8988T (cell line): ENCODE data around the gene FKTN.
"Not testable (repeated sequence)": the region's sequence is repeated elsewhere in the genome, so short reads cannot be mapped to it uniquely, and the experiment has no call there.

Experiments used
- DNase-seq: peaks from one replicate; pipeline ENCODE4 v3.0.0; 2011

The FKTN gene

GRCh38 chr9:105557804-105558610 lies at the start of gene FKTN:
TSS of gene FKTN (plus strand) at chr9:105558131. CDS start at chr9:105575033, 16,902 bp downstream.
- peak; percentile 50 for DNase-seq

GRCh38 chr9:105508530-105508929 lies 49.4 kb upstream of the FKTN start:
- no peak for DNase-seq

GRCh38 chr9:105510024-105510423 lies 47.9 kb upstream of the FKTN start:
- no peak for DNase-seq

GRCh38 chr9:105511446-105511845 lies 46.5 kb upstream of the FKTN start:
- DNase-seq = no peak

- DNase-seq = no peak
These were observed 42.0 kb upstream of the FKTN start for GRCh38 chr9:105515811-105516413.

- DNase-seq = not testable (repeated sequence)
These were observed 38.1 kb upstream of the FKTN start for GRCh38 chr9:105519710-105520369.

GRCh38 chr9:105520992-105521391 lies 36.9 kb upstream of the FKTN start:
- not testable (repeated sequence) for DNase-seq

GRCh38 chr9:105522618-105523385 lies 35.1 kb upstream of the FKTN start:
- DNase-seq = not testable (repeated sequence)

- no peak for DNase-seq
These were observed 26.4 kb upstream of the FKTN start for GRCh38 chr9:105531530-105531929.

- DNase-seq = no peak
These were observed 21.8 kb upstream of the FKTN start for GRCh38 chr9:105535920-105536668.

GRCh38 chr9:105539452-105539851 lies 18.5 kb upstream of the FKTN start:
- DNase-seq = no peak

GRCh38 chr9:105541838-105542237 lies 16.1 kb upstream of the FKTN start:
- DNase-seq = no peak

- DNase-seq = no peak
These were observed 3.9 kb upstream of the FKTN start for GRCh38 chr9:105554042-105554441.

- DNase-seq = no peak
These were observed 14.5 kb downstream of the FKTN start for GRCh38 chr9:105572455-105572854.

GRCh38 chr9:105579952-105580351 lies 22.0 kb downstream of the FKTN start:
- DNase-seq = not testable (repeated sequence)

- not testable (repeated sequence) for DNase-seq
These were observed 23.6 kb downstream of the FKTN start for GRCh38 chr9:105581550-105581949.

- DNase-seq = no peak
These were observed 35.2 kb downstream of the FKTN start for GRCh38 chr9:105593145-105593544.

- DNase-seq = no peak
These were observed 51.0 kb downstream of the FKTN start for GRCh38 chr9:105608721-105609598.

- DNase-seq = no peak
These were observed 63.1 kb downstream of the FKTN start for GRCh38 chr9:105621001-105621400.

- no peak for DNase-seq
These were observed 67.2 kb downstream of the FKTN start for GRCh38 chr9:105625088-105625487.

GRCh38 chr9:105632807-105633206 lies 74.9 kb downstream of the FKTN start:
- DNase-seq = no peak
